GM19025 (cell line): ENCODE data around the gene LAMC3.
"Not testable (repeated sequence)": the region's sequence is repeated elsewhere in the genome, so short reads cannot be mapped to it uniquely, and the experiment has no call there.

Experiments
- ATAC-seq: cut with Tn5 transposase; IDR thresholded peaks from one replicate; pipeline ENCODE4 v1.9.1; 2021; ENCODE audit warnings: mild to moderate bottlenecking, low read depth, moderate library complexity; ENCODE audit not compliant: unreplicated experiment

Gene LAMC3

DNA sequence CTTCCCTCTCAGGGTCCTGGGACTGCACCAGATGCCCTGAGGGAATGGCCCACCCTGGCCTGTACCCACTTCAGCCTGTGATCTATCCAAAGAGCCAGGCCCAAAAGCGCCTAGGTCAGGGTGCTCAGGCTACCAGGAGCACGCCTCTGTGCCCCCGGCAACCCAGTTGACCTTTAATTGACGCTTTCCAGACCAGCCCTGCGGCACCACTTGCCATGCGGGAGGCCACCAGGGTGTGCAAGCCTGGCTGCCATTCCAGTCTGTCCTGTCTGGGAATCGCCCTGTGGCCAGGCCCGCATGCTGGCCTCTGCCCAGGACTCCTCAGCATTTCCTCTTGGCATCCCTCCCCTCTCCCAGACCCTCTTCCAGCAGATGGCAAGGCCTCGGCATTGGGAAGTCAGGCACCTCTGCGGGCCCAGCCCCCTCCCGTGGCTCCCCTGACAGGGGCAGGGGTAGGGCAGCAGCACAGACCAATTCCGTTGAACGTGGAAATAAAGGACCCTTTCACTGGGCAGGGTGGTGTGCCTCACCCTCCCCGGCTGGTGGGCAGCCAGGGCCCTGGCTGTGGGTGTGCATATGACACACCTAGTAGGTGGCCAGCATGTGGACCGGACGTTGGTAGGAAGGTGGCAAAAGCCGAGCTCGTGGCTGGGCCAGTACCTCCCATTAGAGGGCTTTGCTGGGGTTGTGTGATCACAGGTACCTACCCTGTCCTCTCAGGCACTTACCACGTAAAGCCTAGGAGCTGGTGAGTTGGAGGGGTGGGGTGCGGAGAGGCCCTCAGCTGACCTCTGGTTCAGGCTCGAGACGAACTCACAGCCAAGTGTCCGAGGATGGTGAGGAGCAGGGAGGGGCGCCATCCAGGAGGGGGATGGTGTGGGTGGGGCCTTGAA is 83.8 kb downstream of the LAMC3 start:
- no peak for ATAC-seq

DNA sequence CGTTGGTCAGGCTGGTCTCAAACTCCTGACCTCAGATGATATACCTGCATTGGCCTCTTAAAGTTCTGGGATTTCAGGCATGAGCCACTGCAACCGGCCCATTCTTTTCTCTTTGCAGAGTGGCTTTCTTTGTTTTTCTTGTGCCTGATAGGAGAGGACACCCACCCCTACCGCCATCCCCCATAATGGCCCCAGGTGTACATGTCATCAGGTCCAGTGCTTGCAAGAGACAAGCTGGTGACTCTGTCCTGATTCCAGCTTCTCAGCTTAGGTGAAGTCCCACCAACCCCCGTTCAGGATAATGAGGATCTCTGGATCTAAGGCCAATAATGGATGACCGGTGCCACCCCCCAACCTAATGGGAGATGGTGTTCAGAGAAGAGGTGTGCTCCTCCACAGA is 85.0 kb downstream of the LAMC3 start:
- ATAC-seq = no peak

DNA sequence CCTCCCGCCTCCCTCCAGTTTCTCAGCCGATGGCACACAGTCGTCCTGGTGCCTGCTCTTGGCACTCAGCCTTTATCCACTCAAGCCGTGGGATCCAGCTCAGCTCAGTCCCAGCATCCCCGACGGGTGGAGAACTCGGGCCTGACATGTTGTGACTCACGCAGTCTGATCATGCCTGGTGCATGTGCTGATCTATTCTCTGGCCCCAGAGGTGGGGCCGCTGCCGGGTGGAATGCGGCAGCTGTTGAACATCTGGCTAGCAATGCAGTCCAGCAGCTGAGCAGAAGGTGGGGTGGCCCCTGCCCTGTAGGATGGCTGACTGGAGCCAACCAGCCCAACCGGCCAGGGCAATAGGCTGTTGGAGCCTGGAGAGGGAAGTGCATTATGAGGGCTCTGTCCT is 85.6 kb downstream of the LAMC3 start:
- no peak for ATAC-seq

DNA sequence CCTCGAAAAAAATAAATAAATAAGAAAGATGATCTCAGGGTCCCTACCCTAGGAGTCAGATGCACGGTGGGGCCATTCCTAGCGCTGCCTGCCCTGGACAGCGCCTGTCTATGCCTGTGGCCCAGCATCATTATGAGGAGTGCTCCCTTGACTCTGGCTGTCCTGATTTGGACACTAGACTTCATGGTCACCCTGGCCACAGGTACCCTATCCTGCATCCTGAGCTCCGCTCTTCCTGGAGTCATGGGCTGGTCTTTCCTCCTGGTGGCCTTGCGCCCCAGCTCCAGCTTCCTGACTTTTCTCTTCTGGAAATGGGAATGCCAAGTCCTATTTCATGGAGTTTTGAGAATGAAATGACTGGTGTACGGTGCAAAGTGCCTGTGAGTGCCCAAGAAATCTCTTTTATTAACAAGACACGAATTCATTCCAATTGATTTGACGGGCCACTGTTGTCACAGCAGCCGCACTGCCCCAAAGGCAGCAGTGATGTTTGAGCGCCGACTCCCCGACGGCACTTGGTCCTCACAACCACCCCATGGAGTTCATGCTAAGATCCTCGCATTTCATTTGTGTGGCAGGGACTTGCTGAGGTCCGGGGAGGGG is 86.8 kb downstream of the LAMC3 start:
- ATAC-seq = no peak

DNA sequence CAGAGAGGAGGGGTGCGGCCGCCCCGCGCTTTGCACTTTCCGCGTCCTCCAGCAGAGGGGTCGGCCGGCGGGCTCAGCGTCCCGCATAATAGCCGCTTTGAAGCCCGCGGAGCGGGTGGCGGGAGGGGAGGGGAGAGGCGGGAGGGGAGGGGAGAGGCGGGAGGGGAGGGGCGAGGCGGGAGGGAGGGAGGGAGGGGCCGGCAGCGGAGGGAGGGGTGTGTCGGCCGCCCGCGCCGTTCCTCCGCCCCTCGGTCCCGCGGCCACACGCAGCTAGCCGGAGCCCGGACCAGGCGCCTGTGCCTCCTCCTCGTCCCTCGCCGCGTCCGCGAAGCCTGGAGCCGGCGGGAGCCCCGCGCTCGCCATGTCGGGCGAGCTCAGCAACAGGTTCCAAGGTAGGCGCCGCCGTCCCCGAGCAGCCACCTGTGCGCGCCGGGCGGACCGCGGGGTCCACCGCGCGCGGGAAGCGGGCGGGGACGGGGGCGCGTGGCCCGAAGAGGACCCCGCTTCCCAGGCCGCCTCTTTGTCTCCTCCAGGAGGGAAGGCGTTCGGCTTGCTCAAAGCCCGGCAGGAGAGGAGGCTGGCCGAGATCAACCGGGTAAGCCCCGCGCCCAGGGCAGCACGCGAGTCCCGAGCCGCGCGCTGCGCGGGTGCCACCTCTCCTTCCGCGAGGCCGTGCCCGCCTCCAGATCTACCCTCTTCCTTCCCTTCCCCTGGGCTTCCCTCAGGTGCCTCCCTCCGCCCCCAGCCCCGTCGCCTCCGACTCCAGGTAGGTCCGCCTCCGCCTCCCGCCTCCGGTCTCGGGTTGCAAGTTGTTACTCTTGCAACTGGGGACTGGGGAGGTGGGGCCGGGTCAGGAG is 87.5 kb downstream of the LAMC3 start, which contains the start of gene AIF1L:
TSS of gene AIF1L (plus strand) at position 263 of the 857 bp plus-strand sequence. CDS start at position 362, 99 bp downstream.
- no peak for ATAC-seq

DNA sequence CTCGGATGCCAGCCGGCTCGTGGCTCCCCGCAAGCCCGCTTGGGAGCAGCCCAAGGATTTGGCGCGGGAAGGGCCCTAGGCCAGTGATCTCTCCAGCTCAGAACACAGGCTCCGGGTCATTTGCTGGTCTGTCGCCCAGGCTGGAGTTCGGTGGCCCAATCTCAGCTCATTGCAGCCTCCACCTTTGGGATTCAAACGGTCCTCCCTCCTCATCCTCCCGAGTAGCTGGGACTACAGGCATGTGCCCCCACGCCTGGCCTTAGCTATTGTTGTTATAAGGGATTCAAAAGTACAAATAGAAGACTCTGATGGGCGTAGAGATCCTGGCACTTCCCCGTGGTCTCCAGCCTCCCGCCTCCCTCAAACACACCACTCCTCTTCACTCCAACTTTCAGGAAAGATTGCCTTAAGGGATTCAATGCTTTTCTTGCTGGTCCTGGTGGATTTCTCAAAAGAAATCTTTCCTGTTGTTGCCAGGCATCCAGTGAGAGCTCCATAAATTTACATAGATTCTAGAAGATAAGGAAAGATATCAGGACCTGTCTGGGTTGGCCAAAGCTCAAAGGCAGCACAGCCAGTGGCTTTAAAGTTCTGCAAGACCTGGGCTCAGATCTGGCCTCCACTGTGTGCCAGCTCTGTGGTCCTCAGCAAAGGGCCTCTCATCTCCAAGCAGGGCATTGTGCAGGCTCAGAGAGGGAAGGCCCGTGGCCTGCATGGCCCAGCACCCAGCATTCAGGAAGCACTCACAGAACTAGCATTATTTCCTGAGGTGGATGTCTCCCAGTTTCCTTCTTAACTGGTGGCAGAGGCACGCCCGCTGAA is 88.4 kb downstream of the LAMC3 start:
- no peak for ATAC-seq

DNA sequence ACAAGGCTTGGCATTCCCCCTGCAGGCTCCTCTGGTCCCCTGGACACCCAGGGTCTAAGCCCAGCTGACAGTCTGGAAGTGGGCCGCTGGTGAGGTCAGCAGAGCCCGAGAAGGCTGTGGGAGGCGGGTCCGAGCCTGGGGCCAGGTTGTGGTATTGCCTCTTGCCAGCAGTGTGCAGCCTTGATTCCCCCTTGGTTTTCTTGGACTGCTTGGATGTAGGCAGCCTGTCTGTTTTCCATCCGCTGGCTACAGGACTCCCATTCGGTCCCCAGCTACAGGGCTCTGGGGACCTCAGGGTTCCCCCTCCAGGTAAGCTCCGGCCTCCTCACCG is 88.9 kb downstream of the LAMC3 start:
- no peak for ATAC-seq

DNA sequence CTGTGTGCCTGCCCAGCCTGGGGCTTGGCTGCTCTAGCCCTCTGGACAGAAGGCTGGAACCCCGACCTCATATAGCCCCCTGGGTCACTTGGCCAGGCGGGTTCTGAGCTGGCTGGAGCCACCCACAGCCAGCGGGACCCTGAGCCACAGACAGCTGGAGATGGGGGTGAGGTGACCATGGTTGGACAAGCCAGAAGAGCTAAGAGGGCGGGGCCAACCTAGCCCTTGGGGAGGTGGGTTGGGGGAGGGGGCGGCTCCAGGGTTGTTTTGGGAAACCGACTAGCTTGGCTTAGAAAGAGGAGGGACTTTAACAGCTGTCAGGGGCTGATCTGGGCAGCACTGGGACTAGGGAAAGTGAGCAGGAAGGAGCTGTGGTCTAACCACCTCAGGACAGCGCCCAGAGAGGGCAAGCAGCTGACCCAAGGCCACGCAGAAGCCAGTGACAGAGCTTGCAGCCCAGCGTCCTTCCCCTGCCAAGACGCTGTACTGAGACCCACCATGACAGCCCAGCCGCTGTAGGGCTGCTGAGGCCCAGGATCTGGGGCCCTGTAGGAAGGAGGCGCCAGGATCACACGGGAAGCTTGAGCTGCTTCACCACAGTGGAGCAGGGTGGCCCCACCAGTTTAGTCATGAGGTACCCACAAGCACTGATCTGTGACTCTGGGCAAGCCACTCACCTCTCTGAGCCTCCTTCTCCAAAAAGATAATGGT is 89.6 kb downstream of the LAMC3 start:
- ATAC-seq = no peak

DNA sequence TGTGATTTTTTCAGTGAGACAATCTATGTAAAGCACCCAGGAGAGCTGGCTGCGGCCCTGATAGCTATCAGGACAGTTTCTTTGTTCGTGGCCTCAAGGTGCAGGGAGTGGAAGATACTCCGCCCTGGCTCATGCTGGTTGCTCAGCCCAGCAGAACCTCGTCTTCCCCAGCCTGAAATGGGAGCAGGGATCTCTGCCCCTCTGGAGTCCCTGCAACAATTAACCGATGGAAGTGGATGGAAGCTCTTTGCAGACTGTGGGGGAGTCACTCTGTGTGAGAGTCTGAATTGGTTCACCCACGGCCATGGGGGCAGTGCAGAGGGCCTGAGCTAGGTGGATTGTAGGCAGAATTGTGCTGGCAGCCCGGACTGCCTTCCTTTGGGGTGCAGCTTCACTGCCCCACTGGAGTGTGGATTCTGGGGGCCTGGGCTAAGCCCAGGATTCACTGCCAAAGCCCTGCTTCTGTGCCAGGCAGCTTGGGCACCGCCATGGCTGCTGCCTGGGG is 90.2 kb downstream of the LAMC3 start:
- no peak for ATAC-seq

DNA sequence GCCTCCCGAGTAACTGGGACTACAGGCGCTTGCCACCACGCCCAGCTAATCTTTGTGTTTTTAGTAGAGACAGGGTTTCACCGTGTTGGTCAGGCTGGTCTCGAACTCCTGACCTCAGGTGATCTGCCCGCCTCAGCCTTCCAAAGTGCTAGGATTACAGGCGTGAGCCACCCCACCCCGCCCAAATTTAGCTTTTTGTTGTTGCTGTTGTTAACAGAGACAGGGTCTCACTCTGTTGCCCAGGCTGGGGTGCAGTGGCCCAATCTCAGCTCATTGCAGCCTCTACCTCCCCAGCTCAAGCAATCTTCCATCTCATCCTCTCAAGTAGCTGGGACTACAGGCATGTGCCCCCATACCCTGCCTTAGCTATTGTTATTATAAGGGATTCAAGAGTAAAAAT is 90.9 kb downstream of the LAMC3 start:
- ATAC-seq = not testable (repeated sequence)

DNA sequence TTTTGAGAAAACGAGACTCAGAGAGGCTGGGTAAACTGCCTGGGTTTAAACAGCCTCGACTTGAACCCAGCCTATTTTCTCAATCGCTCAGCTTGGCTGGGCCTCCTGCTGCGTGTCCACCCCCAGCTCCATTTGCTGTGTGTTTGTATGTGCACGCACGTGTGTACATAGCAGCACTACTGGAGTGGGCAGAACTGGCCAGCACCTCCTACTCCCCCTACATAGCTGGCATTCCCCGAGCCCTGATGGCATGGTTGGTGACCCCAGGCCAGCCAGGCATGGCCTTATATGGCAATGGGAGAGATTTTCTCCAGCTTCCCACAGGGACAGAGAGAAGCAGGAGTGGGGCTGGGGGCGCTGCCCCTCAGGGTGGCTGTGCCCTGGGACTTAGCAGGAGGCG is 91.5 kb downstream of the LAMC3 start:
- ATAC-seq = no peak

DNA sequence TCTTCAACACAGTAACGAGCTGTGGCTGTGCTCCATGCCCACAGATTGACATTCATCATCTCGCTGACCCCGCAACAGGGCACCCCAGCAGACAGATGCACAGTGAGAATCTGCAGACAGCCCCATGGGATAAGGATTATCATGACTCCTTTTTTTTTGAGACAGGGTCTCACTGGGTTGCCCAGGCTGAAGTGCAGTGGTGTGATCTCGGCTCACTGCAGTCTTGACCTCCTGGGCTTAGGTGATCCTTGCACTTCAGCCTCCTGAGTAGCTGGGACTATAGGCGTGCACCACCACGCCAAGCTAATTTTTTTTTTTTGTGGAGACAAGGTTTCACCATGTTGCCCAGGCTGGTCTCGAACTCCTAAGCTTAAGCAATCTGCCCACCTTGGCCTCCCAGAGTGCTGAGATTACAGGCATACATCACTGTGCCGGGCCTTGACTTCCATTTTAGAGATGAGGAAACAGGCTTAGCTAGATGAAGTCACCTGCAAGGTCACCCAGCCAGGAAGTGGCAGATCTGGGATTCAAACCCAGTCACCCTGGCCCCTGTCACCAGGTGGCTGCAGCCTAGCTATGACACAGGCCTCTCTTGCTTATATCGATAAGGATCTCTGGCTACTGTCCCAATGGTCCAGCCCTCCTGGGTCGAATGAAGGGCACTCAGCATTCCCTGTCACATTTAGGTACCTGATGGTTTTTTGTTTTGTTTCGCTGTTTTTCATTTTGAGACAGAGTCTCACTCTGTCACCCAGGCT is 92.4 kb downstream of the LAMC3 start:
- ATAC-seq = no peak

DNA sequence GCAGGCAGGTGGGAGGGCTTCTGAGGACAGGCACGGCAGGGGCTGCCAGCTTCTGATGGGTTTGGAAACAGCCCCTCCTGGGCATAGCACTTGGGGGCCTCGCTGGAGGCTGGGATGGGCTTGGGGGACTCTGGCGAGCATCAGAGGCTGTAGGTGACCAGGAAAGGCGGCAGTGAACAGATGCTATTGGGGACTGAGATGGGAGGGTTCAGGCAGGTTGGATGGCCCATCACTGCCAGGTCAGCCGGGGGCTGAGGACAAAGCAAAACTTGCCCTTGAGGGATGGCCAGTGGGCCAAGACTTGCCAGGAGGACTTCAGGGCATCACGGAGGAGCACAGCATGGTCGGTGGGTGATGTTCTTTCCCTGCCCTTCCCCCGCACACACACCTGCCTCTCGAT is 94.0 kb downstream of the LAMC3 start:
- no peak for ATAC-seq

DNA sequence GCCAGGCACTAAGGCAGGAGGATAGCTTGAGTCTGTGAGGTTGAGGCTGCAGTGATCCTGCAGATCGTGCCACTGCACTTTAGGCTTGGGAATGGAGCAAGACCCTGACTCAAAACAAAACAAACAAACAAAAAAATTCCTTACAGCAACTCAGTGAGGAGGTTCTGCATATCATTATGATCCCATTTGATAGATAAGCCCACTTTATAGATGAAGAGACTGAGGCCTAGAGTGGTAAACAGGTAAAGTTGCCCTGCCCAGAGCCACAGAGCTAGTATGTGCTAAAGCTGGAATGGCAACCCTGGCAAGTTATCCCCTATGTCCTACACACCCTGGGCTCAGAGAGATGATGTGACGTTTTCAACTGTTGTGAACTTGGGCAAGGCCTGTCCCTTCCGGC is 94.6 kb downstream of the LAMC3 start:
- no peak for ATAC-seq

DNA sequence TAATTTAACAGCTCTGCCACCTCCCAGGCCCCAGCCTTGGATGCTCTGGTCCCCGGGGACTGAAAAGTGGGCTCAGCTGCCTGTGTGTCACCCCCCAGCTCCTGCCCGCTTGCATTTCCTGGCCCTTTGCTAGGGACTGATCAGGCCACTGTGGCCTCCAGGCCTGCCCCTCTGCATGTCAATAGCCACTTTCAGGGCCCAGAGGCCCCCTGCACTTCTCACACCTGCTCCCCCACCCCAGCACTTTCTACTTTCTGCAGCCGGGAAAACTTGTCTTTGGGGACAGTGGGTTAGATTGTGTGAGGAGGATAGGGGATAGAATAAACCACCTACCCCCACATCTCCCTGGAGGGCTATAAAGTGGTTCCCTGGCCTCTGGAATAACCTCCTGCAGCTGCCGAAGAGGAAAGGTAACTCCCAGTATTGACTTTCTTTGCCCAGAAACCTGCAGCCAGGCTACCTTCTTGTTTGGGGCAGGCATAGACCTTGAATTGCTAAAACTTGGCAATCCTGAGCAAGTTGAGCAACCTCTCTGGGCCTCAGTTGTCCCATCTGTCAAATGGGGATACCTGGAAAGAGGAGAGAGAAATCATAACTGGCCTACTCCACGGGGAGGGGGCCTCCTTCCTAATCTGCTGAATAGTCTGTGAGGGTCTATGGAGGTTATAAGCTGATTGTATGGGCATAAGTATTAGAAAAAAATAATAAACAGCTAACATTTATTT is 95.2 kb downstream of the LAMC3 start:
- ATAC-seq = no peak

DNA sequence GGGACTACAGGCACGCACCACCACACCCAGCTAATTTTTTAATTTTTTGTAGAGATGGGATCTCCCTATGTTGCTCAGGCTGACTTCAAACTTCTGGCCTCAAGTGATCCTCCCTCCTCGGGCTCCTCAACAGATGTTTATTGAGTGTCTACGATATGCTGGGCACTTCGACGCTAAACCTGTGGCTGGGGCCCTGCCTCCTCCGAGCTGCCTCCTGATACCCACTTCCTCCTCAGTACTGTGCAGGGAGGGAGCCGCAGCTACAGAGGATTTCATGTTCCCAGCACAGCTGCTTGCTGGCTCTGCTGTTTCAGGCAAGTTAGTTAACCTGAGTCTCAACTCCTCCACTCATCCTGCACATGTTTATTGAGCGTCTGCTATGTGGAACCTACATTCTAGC is 97.0 kb downstream of the LAMC3 start:
- no peak for ATAC-seq

DNA sequence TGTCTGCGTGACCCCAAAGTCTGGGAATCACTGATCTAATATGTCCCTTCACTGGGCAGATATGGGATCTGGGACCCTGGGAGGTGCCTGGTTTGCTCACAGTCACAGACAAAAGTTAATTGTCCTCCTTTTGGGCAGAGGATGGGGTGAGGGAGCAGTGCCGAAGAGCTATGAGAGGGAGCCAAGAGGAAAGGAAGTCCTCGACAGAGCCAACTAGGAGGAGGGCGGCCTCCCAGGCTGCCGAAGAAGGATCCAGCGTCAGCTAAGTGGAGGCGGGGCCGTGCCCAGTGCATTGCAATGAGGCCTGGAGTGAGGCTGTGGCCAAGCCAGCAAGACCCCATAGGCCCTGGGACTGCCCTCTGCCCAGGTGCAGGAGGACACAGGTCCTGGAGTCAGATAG is 98.8 kb downstream of the LAMC3 start:
- ATAC-seq = no peak

DNA sequence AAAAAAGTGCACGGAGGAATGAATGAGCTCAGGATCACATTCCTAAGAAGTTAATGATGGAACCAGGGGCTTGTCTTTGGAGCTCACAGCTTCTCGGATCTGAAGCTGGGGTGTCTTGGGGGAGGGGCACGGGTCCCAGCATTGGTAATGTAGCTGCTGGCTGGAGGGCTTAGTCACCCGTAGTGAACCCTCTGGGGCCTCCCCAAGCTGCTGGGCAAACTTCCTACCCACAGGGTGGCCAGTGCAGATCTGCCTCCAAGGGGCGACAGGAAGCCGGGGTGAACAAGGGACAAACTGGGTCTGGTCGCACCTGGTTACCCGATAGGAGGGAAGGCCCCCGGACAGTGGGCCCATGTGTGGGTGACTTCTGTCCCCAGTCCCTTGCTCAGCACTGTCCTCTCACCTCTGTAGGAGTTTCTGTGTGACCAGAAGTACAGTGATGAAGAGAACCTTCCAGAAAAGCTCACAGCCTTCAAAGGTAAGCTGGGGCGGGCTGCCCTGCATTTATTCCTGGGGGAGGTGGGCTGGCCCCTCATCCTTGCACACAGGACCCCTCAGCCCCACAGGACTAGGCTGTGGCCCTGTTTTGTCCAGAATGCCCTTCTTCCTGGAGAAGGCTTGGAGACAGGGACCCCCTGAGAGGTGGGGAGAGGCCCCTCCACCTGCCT is 102.3 kb downstream of the LAMC3 start:
- ATAC-seq = no peak
